Measurements from ENCODE around the gene COMMD3.
"Not testable (repeated sequence)": the region's sequence is repeated elsewhere in the genome, so short reads cannot be mapped to it uniquely, and the experiment has no call there.

COMMD3 gene

GRCh38 chr10:22316286-22317075 lies at the start of gene COMMD3:
TSS of gene COMMD3 (plus strand) at chr10:22316388. CDS start at chr10:22316418, 30 bp downstream.
- DNase-seq = peak; percentile 67

- no peak for DNase-seq
These were observed 47.7 kb upstream of the COMMD3 start for GRCh38 chr10:22268503-22268902.

GRCh38 chr10:22271786-22272185 lies 44.4 kb upstream of the COMMD3 start:
- no peak for DNase-seq

- no peak for DNase-seq
These were observed 37.8 kb upstream of the COMMD3 start for GRCh38 chr10:22278441-22278782.

GRCh38 chr10:22280078-22280477 lies 36.1 kb upstream of the COMMD3 start:
- no peak for DNase-seq

- no peak for DNase-seq
These were observed 31.1 kb upstream of the COMMD3 start for GRCh38 chr10:22285130-22285529.

GRCh38 chr10:22293747-22294404 lies 22.3 kb upstream of the COMMD3 start:
- DNase-seq = no peak

GRCh38 chr10:22294694-22295093 lies 21.5 kb upstream of the COMMD3 start:
- no peak for DNase-seq

- DNase-seq = no peak
These were observed 15.0 kb upstream of the COMMD3 start for GRCh38 chr10:22301193-22301592.

- DNase-seq = no peak
These were observed 12.7 kb upstream of the COMMD3 start for GRCh38 chr10:22303461-22303860.

- DNase-seq = no peak
These were observed 10.5 kb upstream of the COMMD3 start for GRCh38 chr10:22305721-22306120.

GRCh38 chr10:22308390-22308789 lies 7.8 kb upstream of the COMMD3 start:
- no peak for DNase-seq

- no peak for DNase-seq
These were observed 6.8 kb upstream of the COMMD3 start for GRCh38 chr10:22309180-22310000.

- not testable (repeated sequence) for DNase-seq
These were observed 6.2 kb upstream of the COMMD3 start for GRCh38 chr10:22310012-22310411.

GRCh38 chr10:22310928-22311327 lies 5.3 kb upstream of the COMMD3 start:
- no peak for DNase-seq

- DNase-seq = no peak
These were observed 1.3 kb upstream of the COMMD3 start for GRCh38 chr10:22314852-22315251.

GRCh38 chr10:22315455-22316285 lies 518 bp upstream of the COMMD3 start:
- DNase-seq = peak; percentile 70

GRCh38 chr10:22317076-22317370 lies 835 bp downstream of the COMMD3 start:
- DNase-seq = no peak

- no peak for DNase-seq
These were observed 1.8 kb downstream of the COMMD3 start for GRCh38 chr10:22317771-22318565.

GRCh38 chr10:22318772-22319171 lies 2.6 kb downstream of the COMMD3 start:
- DNase-seq = no peak

GRCh38 chr10:22319547-22319979 lies 3.4 kb downstream of the COMMD3 start:
- DNase-seq = no peak

- DNase-seq = no peak
These were observed 3.9 kb downstream of the COMMD3 start for GRCh38 chr10:22319980-22320558.
